Kidney (tissue), 14 donors: ENCODE data around the gene ABLIM1. TPM values are rescaled to one million over a fixed set of nuclear protein-coding genes. Genes with fewer than 3 reads are reported as not detected.

Experiments used
- DNase-seq, 5 donors: peaks; one replicate each; pipeline ENCODE4 v3.0.0-alpha.2; 2013 to 2020
- FAIRE-seq: peaks from 2 replicates; lab custom pipeline; 2012; peaks lifted over from hg19 to GRCh38; lab: Jason Lieb, UNC
- H3K27ac ChIP-seq, 2 donors: one replicate each; pipeline ENCODE4 v1.7.0; 2013; ENCODE audit warnings: low read depth in 2 of 2, low read length in 2 of 2, inconsistent platforms in 1 of 2
- H3K27me3 ChIP-seq: one replicate; pipeline ENCODE4 v1.7.1; 2013; ENCODE audit warnings: low read length, inconsistent platforms; ENCODE audit not compliant: control insufficient read depth, insufficient read depth
- H3K36me3 ChIP-seq, 3 donors: one replicate each; pipeline versions ENCODE4 v1.7.0 to v1.7.1; 2013; ENCODE audit warnings: low read length in 3 of 3, control low read depth in 1 of 3, inconsistent platforms in 1 of 3; ENCODE audit not compliant: insufficient read depth in 3 of 3, control insufficient read depth in 2 of 3
- H3K4me1 ChIP-seq, 3 donors: one replicate each; pipeline versions ENCODE4 v1.7.0 to v1.7.1; 2013; ENCODE audit warnings: low read length in 3 of 3, inconsistent platforms in 1 of 3, low read depth in 1 of 3; ENCODE audit not compliant: control insufficient read depth in 2 of 3, insufficient read depth in 2 of 3
- H3K4me3 ChIP-seq, 3 donors: one replicate each; pipeline versions ENCODE4 v1.7.0 to v1.8.1; 2013; ENCODE audit warnings: low read length in 3 of 3, control low read depth in 1 of 3, inconsistent platforms in 1 of 3
- H3K9ac ChIP-seq, 3 donors: one replicate each; pipeline versions ENCODE4 v1.7.0 to v1.7.1; 2013; ENCODE audit warnings: low read length in 3 of 3, control low read depth in 1 of 3, inconsistent platforms in 1 of 3
- H3K9me3 ChIP-seq, 3 donors: one replicate each; pipeline versions ENCODE4 v1.7.0 to v1.7.1; 2013; ENCODE audit warnings: low read length in 3 of 3, control low read depth in 1 of 3, inconsistent platforms in 1 of 3; ENCODE audit not compliant: control insufficient read depth in 2 of 3, insufficient read depth in 1 of 3
- CTCF ChIP-seq: IDR thresholded peaks from 3 replicates; pipeline ENCODE4 v1.5.1; 2012; ENCODE audit warnings: mild to moderate bottlenecking, moderate library complexity, borderline replicate concordance; ENCODE audit not compliant: insufficient read depth; ENCODE audit errors: extremely low read depth
- intact Hi-C: fragments of 100-400 bp; cut with DNase I; formaldehyde crosslinking; loops from one replicate; pipeline ENCODE4 v1.11.1; 2022
- polyA plus RNA-seq: library from polyadenylated mRNA; stranded (reverse); fragments of 350-450 nt; fragmentation: Illumina TruSeq; extraction: RNeasy Lipid Tissue Mini Kit (QIAGEN cat#74804); gene quantifications from one replicate; pipeline ENCODE4 v1.2.3, GENCODE V29; 2014; ENCODE audit warnings: low read depth, low replicate concordance; ENCODE audit not compliant: insufficient read depth
- total RNA-seq: library from RNA; stranded (reverse); fragmentation: NEBNext Ultra II Directional; extraction: Animal tissue kit (Norgen Biotek cat#: 25700); gene quantifications from one replicate; pipeline ENCODE4 v1.2.1, GENCODE V29; 2021
- donor health status: control.
- donor health status: control.
- donor health status: control.
- donor health status: control.
- donor health status: control.
- donor health status: DM: yes; HTN: yes; CAD: no.
- donor health status: Normal renal cell carcinoma (clear cell type).

Gene ABLIM1
- total and polyA plus RNA-seq, 2 donors from 2014 or later = 32.3 to 158 TPM

- no peak overlapping the region for H3K4me3 ChIP-seq
- no peak overlapping the region for H3K27ac ChIP-seq
- H3K4me1 ChIP-seq = peaks cover 2 to 23% (median 3%) of the 10 kb centered on the region in 3 donors
- DNase-seq (no peak), FAIRE-seq (no peak)
- intact Hi-C loops = no loop called here
- no peaks in the 10 kb centered on the region for H3K27me3 ChIP-seq
- no peak overlapping the region for H3K9ac ChIP-seq
- no peak for TF ChIP-seq CTCF
- no peaks in the 10 kb centered on the region for H3K36me3 ChIP-seq
- no peaks in the 10 kb centered on the region for H3K9me3 ChIP-seq
Observed at GRCh38 chr10:114521255-114521654, 136.8 kb downstream of the ABLIM1 start.

GRCh38 chr10:114520453-114520852, 137.6 kb downstream of the ABLIM1 start:
- FAIRE-seq = no peak
- intact Hi-C loops = no loop called here
- TF ChIP-seq CTCF = no peak
- no peaks in the 10 kb centered on the region for H3K9me3 ChIP-seq
- no peak overlapping the region for H3K4me3 ChIP-seq
- peak overlapping the region in 1 of 2 donors; percentile 53 for H3K27ac ChIP-seq
- no peak for DNase-seq
- H3K4me1 ChIP-seq = peaks cover 0 to 17% (median 3%) of the 10 kb centered on the region in 3 donors
- no peaks in the 10 kb centered on the region for H3K36me3 ChIP-seq
- no peaks in the 10 kb centered on the region for H3K27me3 ChIP-seq
- peak overlapping the region in 1 of 3 donors; percentile 12 for H3K9ac ChIP-seq

- H3K4me1 ChIP-seq = peaks cover 0 to 16% (median 3%) of the 10 kb centered on the region in 3 donors
- H3K36me3 ChIP-seq = no peaks in the 10 kb centered on the region
- H3K9me3 ChIP-seq = no peaks in the 10 kb centered on the region
- intact Hi-C loops = no loop called here
- no peaks in the 10 kb centered on the region for H3K27me3 ChIP-seq
- no peak for TF ChIP-seq CTCF
- H3K27ac ChIP-seq = peak overlapping the region in 1 of 2 donors; percentile 53
- H3K4me3 ChIP-seq = no peak overlapping the region
- peak overlapping the region in 1 of 3 donors; percentile 12 for H3K9ac ChIP-seq
- FAIRE-seq = no peak
- no peak for DNase-seq
Observed at GRCh38 chr10:114519756-114520293, 138.2 kb downstream of the ABLIM1 start.

GRCh38 chr10:114519306-114519669, 138.8 kb downstream of the ABLIM1 start:
- DNase-seq (no peak), FAIRE-seq (no peak)
- H3K4me3 ChIP-seq = no peak overlapping the region
- peaks cover 0 to 17% (median 3%) of the 10 kb centered on the region in 3 donors for H3K4me1 ChIP-seq
- intact Hi-C loops = no loop called here
- TF ChIP-seq CTCF = no peak
- no peaks in the 10 kb centered on the region for H3K36me3 ChIP-seq
- H3K9ac ChIP-seq = peak overlapping the region in 1 of 3 donors; percentile 12
- H3K27ac ChIP-seq = peak overlapping the region in 1 of 2 donors; percentile 58
- no peaks in the 10 kb centered on the region for H3K27me3 ChIP-seq
- H3K9me3 ChIP-seq = no peaks in the 10 kb centered on the region
